GM12875 (cell line): ENCODE measurements around the gene PWWP2B.

ENCODE experiments used
- H3K4me3 ChIP-seq: one replicate; pipeline ENCODE4 v1.5.1; 2011; ENCODE audit warnings: low read depth, low read length, control low read depth
- CTCF ChIP-seq: IDR thresholded peaks from 2 replicates; pipeline ENCODE4 v1.5.1; 2011; ENCODE audit warnings: low read depth, mild to moderate bottlenecking, control low read depth, inconsistent platforms, low read length, moderate library complexity, borderline replicate concordance; ENCODE audit not compliant: insufficient read depth

Gene PWWP2B

DNA sequence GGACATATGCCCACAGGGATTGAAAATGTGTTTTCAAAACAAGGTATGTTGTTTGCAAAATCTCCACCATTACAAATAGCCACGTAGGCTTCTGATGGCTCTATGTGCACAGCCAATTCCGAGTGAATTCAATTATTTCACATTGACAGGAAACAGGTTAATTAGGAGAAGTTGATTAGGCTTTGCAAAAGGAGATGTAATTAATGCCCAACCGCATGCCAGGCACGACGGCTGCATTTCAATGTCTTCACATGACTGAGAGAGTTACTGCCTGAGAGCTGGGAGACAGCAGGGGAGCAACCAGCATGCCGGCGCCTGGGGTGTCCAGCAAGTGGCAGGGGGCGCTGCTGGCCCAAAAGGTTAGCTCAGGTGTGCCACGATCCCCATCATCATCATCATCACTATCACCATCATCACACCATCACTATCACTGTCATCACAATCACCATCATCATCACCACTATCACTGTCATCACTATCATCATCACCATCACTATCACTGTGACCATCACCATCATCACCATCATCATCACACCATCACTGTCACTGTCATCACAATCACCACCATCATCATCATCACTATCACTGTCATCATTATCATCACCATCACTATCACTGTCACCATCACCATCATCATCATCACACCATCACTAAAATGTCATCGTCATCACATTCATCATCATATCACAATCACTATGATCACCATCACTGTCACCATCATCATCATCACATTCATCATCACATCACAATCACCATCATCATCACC is 30.2 kb downstream of the PWWP2B start:
- H3K4me3 ChIP-seq = no peak overlapping the region
- no peak for TF ChIP-seq CTCF

DNA sequence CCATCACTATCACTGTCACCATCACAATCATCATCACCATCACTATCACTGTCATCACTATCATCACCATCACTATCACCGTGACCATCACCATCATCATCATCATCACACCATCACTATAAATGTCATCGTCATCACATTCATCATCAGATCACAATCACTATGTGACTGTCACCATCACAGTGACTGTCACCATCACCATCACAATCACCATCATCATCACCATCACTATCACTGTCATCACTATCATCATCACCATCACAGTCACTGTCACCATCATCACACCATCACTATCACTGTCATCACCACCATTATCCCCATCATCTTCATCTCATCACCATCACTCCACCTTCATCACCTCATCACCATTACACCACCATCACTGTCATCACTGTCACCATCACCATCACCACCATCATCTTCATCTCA is 31.0 kb downstream of the PWWP2B start:
- H3K4me3 ChIP-seq = no peak overlapping the region
- TF ChIP-seq CTCF = no peak

DNA sequence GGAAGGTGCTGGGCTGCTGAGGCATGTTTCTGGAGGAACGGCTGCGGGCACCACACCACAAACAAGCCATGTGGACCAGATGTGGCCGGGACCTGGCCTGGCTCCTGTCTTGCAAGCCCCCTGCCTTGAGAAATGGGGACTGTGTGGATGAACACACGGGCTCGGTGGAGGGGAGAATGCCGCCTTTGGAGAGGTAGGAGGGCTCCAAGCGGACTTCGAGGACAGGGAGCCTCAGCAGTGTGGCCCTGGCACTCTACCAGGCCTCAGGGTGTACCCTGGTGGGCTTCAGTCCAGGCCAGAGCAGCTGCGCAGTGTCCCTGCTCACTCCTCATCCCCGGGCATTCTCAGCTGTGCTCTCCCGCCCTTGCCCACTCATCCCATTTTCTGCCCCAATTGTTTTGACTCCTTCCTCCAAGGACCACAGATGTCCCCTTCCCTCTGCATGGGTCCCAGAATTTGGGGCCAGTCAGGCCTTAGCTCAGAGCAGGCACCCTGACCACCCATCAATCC is 31.5 kb downstream of the PWWP2B start:
- H3K4me3 ChIP-seq = no peak overlapping the region
- TF ChIP-seq CTCF = no peak

DNA sequence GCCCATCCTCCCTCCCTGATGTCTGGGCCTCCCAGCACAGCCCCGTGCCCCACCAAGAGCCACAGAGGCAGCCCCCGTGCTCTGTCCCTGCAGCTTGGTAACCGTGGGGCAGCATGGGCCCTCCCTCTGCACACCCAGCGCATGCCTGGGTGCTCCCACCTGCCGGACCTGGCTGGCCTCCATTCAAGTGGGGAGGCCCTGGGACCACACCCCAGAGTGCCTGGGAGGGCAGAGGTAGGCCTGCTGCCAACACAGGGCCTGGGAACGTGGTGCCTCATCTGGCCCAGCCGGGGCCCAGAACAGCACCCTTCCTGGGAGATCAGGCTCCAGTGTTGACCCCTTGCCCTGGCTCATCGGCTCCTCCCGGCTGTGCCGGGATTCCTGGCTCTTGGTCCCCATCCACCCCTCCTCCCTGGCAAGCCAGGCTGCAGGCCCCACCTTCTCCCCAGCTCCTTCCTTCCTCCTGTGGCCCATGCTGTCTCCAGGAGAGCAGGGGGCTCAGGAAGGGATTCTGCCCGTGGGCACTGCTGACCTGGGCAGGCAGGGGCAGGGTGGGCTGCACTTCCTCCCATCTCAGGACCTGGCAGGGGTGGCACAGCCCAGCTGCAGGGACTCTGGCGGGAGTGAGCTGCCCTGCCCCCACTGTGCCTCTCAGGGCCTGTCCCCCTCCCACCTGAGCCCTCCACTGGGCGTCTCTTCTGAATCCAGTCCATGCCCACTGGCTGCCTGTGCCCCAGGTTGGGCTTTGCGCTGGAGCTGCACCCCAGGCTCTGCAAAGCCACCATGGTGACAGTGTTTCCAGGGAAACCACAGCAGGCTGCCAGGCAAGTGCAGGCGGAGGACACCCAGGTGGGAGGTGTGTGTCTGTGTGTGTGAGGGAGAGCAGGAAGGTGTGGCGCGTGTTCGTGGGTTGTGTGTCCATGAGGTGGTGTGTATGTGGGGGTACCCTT is 32.6 kb downstream of the PWWP2B start:
- TF ChIP-seq CTCF = no peak
- H3K4me3 ChIP-seq = no peak overlapping the region

- no peak for TF ChIP-seq CTCF
- no peak overlapping the region for H3K4me3 ChIP-seq
Measured at GRCh38 chr10:132430231-132430743, 33.3 kb downstream of the PWWP2B start.

DNA sequence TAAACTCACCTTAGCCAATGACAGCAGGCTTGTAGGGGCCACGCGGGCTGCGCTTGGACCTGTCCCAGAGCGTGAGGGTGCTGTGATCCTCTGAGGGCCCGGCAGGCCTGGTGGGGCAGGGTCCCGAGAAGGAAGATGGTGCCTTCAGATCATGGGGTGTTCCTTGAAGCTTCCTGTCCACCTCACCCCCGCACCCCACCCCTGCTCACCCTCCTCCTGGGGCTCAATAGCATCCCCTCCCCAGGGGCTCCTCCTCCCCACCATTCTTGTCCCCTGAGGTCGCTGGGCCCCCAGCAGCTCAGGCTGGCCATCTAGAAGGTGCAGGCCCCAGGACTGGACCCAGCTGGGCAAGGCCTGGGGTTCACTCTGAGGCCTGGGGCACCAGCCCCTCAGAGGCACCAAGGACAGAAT is 33.9 kb downstream of the PWWP2B start:
- no peak overlapping the region for H3K4me3 ChIP-seq
- no peak for TF ChIP-seq CTCF
